Forelimb muscle (tissue), 1 donor: ENCODE measurements around the gene ZG16. TPM values are rescaled to one million over a fixed set of nuclear protein-coding genes. Genes with fewer than 3 reads are reported as not detected.
"Not testable (repeated sequence)": the region's sequence is repeated elsewhere in the genome, so short reads cannot be mapped to it uniquely, and the experiment has no call there.

Experiments used
- DNase-seq: peaks from one replicate; pipeline ENCODE4 v3.0.0-alpha.2; 2013; ENCODE audit warnings: low read depth
- polyA plus RNA-seq: library from polyadenylated mRNA; unstranded; fragments of 120-200 nt; gene quantifications from one replicate; pipeline ENCODE4 v1.2.1, GENCODE V29; 2013; ENCODE audit not compliant: insufficient read length

Gene ZG16, protein sequence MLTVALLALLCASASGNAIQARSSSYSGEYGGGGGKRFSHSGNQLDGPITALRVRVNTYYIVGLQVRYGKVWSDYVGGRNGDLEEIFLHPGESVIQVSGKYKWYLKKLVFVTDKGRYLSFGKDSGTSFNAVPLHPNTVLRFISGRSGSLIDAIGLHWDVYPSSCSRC
- not detected for polyA plus RNA-seq

DNA sequence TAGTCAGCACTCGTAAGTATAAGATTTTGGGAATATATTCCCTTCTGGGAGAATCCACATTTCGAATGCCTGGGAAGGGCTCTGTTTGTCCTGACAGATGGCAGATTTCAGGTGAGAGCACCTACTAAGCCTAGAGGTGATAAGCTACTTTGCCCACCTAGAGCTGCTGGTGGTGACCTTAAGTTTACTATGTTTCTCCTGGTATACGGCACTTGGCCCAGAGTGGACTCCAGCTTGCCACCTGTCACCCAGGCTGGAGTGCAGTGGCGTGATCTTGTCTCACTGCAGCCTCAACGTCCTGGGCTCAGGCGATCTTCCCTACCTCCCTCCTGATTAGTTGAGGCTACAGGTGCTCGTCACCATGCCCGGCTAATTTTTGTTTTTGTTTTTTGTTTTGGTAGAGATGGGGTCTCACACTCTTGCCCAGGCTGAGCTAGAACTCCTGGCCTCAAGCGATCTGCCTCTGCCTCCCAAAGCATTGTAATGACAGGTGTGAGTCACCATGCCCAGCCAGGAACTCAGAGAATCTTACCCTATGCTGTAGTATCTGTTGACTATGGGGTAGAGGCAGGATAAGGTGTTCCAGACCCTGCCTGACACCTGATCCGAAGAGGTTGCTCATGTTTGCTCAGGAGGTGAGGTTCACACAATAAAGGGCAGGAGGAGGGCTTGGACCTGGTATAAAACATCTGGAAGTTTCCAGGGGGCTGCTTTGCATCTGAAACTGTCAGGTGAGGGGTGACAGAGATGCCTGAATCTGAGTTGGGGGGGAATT, at the start of gene ZG16:
TSS of gene ZG16 (plus strand) at position 681 of the 775 bp plus-strand sequence. CDS start 1,011 bp downstream, outside the sequence.
- DNase-seq = no peak

DNA sequence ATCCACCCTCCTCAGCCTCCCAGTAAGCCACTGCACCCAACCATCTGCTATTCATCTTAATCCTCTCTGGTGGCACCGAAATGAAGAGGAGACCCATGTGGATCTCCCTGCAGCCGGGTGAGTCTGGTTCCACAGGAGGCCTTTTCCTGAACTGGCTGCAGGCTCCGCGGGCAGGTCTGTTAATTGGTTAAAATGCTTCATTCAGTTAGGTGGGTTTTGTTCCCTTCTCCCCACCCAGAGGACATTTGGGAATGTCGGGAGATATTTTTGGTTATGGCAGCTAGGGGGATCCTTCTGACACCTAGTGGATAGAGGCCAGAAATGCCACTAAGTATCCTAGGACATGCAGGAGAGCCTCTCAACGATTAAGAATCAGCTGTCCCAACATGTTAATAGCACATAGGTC, 48.9 kb upstream of the ZG16 start:
- DNase-seq = no peak

DNA sequence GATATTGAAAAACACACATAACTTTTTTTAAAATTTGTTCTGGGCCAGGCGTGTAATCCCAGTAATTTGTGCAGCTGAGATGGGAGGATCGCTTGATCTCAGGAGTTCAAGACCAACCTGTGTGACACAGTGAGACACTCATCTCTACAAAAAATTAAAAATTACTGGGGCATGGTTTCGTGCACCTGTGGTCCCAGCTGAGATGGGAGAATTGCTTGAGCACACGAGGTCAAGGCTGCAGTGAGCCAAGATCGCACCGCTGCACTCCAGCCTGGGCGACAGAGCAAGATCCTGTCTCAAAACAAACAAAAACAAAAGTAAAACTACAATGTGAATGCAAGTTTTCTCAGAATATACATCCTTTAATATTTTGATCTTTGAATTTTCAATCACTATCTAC, 47.4 kb upstream of the ZG16 start:
- no peak for DNase-seq

DNA sequence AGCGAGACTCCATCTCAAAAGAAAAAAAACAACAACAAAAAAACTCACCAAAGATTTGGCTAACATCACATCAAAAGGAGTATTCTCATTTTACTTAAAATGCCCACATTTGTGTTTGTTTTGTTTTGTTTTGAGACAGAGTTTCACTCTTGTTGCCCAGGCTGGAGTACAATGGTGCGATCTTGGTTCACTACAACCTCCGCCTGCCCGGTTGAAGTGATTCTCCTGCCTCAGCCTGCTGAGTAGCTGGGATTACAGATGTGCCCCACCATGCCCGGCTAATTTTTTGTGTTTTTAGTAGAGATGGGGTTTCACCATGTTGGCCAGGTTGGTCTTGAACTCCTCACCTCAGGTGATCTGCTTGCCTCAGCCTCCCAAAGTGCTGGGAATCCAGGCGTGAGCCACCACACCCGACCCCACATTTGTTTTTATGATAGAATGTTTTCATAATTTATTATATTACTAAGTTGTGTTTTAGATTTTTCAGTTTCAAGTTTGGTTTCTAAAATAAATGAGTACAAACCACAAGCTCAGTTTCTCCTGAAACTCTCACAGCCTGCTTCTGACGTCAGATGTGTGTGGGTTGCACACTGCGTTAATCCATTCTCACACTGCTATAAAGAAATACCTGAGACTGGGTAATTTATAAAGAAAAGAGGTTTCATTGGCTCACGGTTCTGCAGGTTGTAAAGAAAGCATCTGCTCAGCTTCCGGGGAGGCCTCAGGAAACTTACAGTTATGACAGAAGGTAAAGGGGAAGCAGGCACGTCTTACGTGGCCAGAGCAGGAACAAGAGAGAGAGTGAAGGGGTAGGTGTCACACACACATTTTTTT, 46.1 kb upstream of the ZG16 start:
- not testable (repeated sequence) for DNase-seq

DNA sequence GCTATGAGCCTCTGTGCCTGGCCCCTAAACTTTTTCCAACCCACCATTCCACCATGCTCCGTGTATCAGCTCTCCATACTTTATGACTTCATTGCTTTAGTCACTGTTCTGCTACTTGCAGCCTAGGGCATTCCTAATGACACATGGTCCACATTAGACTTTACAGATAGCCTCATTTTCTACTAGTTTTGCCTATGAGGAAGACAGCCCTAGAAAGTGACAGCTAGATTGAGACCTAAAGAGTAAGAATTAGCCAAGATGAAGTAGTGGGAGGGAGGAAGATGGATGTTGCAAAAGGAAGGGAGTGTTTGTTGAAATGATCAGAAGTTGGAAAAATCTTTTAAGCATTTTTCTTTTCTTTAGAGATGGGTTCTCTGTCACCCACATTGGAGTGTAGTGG, 43.3 kb upstream of the ZG16 start:
- no peak for DNase-seq

DNA sequence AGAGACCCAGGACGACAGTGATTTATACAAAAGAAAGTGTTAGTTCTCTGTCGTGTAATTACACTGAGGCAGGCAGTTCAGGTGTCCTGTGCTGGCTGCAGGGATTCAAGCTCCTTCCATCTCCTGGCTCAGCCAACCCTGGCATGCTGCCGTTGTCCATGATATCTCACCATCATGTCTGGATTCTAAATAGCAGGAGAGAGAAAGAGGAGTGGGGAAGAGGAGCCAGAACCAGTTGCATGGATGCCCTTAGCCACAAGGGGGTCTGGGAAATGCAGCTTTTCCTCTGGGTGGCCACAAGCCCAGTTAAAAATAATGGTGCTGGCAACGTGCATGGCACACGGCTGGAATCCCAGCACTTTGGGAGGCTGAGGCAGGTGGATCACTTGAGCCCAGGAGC, 41.9 kb upstream of the ZG16 start:
- DNase-seq = no peak

DNA sequence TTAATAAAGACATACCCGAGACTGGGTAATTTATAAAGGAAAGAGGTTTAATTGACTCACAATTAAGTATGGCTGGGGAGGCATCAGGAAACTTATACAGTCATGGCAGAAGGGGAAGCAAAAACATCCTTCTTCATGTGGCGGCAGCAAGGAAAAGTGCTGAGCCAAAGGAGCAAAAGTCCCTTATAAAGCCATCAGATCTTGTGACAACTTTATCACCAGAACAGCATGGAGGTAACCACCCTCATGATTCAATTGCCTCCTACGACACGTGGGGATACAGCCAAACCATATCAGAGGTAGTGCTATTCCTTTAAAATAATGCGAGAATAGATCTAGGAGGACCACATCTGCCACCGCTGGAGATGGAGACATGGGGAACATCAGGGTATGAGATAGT, 41.3 kb upstream of the ZG16 start:
- no peak for DNase-seq

DNA sequence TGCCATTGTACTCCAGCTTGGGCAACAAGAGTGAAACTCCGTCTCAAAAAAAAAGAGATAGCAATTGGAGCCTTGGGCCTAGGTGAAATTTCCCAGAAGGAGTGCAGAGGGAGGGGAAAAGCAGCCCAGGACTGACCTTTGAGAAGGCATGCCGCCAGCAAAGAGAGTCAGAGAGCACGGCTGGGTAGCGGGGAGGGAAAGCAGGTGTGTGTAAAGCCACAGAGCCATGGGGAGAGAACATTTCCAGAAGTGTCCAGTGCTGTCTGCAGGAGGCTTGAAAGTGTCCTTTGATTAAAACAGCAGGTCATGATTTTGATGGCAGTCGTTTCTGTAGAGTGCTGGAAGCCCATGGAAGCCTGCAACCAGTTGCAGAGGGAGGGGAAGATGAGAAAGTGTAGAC, 40.3 kb upstream of the ZG16 start:
- no peak for DNase-seq

DNA sequence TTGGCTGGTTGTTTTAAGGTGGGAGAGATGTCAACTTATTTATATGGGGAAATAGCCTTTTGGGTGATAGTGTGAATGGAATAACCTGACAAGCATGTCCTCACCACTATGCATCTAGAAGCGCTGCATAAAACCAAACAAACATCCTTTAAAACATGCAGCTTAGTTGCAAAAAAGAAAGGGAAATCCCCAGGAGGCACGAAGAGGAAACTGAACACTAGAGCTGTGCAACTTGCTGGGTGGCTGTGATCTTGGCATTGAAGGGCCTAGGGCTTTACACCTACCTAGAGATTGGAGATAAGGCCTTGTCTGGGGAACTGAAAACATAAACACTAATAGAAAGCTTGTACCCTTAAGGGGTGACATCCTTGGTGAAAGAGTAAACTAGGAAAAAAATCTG, 39.5 kb upstream of the ZG16 start:
- no peak for DNase-seq

DNA sequence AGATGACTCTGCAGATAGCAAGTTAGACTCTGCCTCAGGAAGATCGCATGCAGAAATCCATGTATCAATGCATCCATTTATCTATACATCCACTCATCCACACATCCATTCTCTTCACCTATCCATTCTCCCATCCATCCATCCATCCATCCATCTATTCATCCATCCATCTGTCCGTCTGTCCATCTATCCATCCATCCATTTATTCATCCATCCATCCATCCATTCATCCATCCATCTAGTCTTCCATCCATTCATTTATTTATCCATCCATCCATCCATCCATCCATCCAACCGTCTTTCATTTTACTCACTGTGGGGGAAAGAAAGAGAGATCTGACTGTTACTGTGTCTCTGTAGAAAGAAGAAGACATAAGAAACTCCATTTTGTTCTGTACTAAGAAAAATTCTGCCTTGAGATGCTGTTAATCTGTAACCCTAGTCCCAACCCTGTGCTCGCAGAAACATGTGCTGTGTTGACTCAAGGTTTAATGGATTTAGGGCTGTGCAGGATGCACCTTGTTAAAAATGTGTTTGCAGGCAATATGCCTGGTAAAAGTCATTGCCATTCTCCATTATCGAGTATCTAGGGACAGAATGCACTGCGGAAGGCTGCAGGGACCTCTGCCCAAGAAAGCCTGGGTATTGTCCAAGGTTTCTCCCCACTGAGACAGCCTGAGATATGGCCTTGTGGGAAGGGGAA, 38.0 kb upstream of the ZG16 start:
- not testable (repeated sequence) for DNase-seq

DNA sequence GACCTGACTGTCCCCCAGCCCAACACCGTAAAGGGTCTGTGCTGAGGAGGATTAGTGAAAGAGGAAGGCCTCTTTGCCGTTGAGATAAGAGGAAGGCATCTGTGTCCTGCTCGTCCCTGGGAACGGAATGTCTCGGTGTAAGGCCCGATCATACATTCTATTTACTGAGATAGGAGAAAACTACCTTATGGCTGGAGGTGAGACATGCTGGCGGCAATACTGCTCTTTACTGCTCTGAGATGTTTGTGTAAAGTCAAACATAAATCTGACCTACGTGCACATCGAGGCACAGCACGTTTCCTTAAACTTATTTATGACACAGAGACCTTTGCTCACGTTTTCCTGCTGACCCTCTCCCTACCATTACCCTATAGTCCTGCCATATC, 37.4 kb upstream of the ZG16 start:
- not testable (repeated sequence) for DNase-seq

DNA sequence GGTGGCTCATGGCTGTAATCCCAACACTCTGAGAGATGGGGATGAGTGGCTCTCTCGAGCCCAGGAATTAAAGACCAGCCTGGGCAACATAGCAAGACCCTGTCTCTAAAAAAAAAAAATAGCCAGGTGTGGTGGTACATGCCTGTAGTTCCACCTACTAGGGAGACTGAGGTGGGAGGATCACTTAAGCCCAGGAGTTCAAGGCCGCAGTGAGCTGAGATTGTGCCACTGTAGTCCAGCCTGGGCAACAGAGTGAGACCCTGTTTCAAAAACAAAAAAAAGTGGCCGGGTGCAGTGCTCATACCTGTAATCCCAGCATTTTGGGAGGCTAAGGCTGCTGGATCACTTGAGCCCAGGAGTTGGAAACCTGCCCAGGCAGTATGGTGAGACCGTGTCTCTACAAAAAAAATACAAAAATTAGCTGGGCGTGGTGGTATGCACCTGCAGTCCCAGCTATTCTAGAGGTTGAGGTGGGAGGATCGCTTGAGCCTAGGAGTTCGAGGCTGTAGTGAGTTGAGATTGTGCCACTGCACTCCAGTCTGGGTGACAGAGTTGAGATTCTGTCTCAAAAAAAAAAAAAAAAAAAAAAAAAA, 35.3 kb upstream of the ZG16 start:
- DNase-seq = no peak

DNA sequence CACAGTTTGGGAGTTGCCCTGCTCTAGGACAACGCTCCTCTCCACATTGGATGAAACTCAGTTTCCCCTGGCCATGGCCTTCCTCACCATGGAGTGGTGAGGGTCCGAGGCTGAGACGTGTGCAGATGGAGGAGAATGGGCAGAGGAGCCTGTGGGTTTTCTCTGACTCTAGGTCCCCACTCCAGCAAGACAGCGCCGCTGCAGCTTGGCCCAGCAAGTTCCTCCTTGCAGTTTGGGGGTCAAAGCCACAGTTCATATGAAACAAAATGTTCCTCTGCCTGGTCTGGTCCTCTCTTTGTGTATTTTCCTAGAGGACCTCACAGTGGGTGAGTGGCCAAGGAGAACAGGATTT, 34.6 kb upstream of the ZG16 start:
- no peak for DNase-seq

DNA sequence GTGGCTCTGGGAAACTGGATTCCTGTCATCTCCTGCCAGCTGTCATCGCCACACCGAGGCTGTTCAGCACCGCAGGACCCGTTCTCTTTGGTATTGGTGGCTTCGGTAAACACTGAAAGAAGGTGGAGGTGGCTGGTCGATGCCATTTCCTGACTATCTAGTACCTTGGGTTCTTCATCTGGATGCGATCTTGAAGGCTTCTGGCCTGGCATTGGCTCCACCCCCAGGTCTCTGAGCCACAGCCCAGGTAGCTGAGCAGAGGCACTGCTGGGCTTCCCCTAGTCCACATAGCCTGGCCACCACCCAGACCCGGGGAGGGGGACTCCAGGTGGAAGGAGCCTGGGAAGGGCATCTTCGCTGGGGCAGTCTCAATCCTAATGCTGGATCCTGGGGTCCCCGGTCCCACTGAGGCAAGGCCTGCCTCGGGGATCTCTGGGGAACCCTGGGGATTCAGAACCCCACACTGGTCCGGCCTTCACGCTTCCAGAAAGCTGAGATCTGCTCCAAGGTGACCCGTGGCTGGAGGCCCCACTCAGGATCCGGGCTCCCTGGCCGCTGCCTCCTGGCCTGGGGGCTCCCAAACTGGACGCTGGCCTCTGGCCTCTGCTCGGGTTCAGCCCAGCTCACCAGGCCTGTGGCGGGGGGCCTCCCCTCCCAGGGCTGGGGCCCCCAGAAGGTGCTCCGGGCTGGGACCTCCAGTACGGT, 34.1 kb upstream of the ZG16 start:
- DNase-seq = no peak

DNA sequence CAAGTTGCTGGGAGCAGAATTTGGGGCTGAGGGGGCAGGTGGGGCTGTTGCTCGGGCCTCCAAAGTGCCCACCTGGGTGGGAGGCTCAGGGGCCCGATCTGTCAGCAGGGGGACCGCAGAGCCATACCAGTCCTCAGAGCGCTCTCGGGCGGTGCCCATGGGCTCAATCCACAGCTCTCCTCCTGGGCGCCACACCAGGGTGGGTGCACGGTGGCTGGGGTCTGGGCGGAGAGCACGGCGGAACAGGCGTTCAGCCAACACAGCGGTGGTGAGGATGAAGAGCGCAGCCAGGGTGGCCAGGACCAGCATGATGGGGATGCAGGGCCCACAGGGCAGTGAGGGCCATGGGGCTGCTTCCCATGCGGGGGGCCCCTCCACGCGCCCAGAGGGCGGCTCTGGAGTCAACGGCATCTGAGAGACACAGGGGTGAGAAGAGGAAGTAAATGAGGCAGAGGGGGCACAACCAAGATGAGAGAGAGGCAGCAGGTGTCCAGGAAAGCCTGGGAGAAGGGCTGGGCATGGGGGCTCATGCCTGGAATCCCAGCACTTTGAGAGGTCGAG, 33.4 kb upstream of the ZG16 start:
- no peak for DNase-seq

DNA sequence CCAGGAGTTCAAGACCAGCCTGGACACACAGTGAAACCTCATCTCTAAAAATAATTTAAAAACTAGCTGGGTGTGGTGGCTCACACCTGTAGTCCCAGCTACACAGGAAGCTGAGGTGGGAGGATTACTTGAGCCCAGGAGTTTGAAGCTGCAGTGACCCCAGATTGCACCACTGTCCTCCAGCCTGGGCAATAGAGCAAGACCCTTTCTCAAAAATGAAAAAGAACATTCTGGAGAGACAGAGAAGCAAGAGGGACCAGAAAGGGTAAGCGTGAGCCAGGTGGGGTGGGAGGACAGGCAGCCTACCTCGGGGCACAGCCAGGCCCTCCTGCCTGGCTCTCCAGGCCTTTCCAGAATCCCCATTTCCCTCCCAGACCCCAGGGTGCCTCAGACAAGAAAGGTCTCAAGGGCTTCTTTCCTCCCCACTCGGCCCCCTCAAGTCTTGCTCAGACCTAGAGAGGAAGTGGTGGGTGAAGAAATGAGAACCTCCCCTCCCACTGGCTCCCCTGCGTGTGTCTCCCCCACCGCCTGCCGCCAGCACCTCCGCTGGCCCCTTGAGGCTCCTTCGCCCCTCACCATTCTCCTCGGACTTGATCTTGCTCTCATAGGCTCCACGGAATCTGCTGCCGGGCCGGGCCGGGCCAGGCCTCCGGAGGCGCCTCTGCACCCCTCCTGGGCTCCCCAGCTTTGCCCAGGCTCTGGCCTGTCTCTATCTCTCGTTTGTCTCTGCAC, 32.8 kb upstream of the ZG16 start:
- DNase-seq = no peak

DNA sequence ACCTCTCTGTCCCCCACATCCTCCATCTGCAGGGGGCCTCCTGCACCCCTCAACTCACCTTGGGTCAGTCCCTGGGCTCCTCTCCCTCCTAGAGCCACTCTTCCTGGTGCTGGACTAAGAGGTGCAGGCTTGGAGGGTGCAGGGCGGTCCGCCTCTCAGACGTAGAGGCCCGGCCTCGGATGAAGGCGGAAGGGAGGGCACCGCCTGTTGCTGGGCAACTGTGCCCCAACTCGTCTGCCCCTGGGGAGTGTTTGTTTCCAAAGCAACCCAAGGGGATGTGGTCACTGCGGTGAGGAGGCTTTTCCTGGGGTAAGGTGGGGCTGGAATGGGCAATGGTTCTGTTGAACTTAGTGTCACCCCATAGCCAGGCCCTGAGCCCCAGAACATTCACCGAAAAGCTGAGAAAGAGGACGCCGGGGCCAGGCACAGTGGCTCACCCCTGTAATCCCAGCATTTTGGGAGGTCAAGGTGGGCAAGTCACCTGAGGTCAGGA, 32.2 kb upstream of the ZG16 start, which contains the start of gene C16orf54:
TSS of gene C16orf54 (minus strand) at position 138 of the 493 bp plus-strand sequence. CDS start 1,039 bp downstream, outside the sequence.
- no peak for DNase-seq

DNA sequence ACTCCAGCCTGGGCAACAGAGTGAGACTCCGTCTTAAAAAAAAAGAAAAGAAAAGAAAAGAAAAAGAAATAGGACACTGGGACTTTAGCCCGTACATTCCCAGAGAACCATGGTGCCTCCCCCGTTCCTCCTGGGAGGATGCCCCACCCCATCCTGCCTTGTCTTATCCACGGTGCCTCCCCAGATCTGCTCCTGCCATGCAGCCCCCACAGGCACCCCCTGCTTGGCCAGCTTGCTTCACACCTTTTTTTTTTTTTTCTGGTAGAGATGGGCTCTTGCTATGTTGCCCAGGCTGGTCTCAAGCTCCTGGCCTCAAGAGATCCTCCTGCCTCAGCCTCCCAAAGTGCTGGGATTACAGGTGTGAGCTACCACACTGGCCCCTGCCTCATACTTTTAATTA, 31.5 kb upstream of the ZG16 start:
- not testable (repeated sequence) for DNase-seq

DNA sequence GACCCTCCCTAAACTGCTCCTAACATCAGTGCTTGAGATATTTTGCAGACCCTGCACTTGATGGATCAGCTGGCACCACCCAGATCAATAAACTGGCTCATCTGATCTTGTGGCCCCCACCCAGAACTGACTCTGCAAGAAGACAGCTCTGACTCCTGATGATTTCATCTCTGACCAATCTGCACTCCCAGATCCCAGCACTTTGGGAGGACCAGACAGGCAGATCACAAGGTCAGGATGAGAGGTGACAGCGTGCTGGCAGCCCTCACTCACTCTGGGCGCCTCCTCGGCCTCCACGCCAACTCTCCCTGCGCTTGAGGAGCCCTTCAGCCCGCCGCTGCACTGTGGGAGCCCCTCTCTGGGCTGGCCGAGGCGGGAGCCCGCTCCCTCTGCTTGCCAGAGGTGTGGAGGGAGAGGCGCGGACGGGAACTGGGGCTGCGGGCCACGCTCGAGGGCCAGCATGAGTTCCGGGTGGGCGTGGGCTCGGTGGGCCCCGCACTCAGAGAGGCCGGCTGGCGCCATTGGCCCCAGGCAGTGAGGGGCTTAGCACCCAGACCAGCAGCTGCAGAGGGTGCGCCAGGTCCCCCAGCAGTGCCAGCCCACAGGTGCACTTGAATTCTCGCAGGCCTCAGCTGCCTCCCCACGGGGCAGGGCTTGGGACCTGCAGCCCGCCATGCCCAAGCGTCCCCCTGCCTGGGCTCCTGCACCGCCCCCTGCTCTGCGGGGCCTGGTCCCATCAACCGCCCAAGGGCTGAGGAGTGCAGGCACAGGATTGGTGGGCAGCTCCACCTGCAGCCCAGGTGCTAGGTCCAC, 29.9 kb upstream of the ZG16 start:
- DNase-seq = no peak
